HG03460 (cell line): ENCODE data around the gene NTNG1.
"Not testable (repeated sequence)": the region's sequence is repeated elsewhere in the genome, so short reads cannot be mapped to it uniquely, and the experiment has no call there.

Source experiments
- ATAC-seq: cut with Tn5 transposase; IDR thresholded peaks from one replicate; pipeline ENCODE4 v1.9.1; 2021; ENCODE audit not compliant: unreplicated experiment

NTNG1 gene

DNA sequence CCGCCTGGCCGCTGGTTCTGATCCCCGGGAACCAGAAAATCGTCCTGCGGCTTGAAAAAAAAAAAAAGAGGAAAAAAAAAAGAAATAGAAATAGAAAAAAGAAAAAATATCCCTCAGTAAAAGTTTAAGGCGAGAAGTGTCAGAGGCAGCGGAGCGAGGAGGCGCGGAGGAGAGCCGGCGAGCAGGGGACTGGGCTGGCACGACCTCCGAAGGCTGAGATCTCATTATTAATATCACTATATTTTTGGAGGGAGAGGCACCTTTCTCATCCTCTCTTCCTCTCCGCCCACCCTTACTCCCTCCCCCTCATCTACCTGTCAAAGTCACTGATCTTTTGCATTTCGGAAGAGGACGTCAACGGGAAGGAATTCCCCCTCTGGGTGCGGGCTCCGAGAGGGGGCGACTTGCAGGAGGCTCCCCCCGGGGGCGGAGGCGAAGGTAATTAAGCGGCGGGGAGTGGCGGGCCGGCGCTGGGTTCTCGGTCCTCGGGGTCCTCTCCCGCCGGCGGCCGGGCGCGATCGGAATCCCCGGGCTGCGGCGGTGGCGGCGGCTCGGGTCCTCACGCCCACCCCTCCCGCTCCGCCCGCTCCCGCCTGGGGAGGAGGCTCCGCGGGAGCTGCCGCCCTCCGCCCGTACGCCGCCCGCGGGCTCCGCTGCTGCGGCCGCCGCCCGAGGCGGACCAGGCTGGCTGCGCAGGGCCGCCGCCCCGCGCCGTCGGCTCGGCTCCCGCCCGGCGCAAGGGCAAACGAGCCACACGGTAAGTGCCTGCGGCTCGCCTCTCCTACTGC lies at the start of gene NTNG1:
NTNG1 (plus strand) TSS at position 337 of the 788 bp plus-strand sequence.
- ATAC-seq: no peak

DNA sequence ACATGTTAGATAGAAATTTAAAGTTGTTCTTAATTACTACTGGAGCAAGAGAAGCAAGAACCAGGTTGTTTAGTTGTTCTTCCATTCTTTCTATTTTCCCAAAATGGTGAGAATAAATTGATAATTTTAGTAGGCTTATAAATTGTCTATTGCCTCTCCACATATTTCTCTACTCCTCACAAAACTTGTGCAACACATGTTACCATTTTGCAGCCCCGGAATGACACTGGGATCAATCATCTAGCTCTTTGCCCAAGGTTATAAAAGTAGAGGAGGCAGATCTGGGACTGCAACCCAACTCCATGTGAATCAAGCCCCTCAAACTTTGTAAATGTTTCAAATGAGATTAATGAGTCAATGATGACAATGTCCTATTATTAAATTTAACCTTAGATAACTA lies 49.4 kb upstream of the NTNG1 start:
- ATAC-seq: no peak

DNA sequence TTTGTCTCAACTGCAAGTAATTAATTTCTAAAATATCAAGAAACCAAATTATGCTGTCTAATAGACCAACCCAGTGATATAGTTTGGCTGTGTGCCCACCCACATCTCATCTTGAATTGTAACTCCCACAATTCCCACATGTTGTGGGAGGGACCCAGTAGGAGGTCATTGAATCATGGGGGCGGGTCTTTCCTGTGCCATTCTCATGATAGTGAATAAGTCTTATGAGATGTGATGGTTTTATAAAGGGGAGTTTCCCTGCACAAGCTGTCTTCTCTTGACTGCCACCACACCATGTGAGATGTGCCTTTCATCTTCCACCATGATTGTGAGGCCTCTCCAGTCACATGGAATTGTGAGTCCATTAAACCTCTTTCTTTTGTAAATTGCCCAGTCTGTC lies 47.4 kb upstream of the NTNG1 start:
- ATAC-seq: not testable (repeated sequence)

DNA sequence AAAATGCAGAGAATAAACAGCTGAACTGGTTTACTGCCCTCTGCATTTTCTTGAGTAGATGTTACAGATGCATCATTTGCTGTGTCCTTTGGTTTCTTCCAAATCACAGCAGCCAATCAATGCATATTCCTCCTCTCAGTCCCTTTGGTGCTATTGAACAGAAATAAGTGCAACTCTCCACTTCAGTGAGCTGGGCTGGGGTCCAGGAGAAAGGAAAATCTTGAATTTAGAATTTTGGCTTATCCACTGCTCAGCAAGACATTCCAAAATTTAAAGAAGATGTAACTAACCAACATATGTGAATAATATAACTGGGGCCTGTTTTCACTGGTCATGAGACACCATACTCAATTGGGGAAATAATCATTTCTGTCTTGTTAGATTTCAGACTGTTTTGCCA lies 45.2 kb upstream of the NTNG1 start:
- ATAC-seq: no peak

DNA sequence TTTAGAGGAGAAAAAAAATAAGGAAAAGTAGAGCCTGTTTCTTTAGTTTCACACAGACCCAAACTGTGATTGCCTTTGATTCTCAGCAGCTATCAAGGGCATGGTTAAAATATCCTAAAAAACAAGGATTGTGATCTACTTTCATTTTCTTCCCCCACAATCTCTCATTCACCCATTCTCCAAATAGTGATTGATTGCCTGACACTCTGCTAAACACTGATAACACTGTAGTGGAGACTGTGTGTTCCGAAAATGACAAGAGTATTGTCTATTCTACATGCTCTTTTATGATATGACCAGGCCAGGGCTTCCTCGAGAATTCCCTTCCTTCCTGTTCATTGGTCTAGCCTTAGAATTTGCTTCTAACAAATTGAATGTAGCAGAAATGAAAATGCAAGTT lies 44.1 kb upstream of the NTNG1 start:
- ATAC-seq: no peak

DNA sequence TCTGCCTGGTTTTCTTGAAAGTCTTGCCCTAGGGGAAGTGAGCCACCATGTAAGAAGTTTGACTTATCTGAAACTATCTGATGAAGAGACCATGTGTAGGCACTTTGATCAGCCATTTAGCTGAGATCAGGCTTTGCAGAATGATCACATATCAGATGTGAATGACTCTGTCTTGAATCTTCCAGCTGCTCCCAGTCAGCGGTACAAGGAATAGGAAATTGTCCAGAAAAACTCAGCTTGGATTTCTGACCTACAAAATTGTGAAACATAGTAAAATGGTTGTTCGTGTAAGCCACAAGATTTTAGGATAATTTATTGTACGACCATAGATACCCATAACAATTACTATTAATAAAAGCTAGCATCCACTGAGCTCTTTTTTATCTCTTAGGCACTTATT lies 41.9 kb upstream of the NTNG1 start:
- ATAC-seq: no peak

DNA sequence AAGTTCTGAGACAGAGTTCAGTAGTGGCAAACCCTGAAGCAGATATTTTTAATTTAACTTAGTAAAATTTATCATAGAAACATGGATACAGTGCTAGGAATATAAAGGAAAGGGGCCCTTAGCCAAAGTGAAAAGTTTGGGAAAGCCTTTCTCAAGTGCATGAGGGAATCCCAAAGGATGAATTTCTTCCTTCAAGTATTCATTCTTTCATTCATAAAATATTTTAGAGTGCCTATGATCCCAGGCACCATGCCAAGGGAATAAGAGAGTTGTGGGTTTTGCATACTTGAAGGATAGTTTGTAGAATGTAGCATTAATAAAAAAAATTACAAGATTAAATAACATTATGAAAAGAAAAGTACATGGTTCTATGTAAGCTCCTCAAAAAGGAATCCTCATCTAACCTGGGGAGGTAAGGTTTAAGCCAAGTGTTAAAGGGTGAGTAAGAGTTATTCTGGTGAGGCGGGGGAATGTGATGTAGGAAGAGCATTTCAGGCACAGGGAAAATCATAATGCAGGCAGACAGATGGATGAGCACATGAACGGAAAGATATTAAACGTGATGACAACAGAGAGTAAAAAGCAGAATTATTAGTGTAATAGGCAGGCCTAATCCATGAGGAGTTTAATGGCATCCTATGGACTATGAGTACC lies 40.4 kb upstream of the NTNG1 start:
- ATAC-seq: no peak

DNA sequence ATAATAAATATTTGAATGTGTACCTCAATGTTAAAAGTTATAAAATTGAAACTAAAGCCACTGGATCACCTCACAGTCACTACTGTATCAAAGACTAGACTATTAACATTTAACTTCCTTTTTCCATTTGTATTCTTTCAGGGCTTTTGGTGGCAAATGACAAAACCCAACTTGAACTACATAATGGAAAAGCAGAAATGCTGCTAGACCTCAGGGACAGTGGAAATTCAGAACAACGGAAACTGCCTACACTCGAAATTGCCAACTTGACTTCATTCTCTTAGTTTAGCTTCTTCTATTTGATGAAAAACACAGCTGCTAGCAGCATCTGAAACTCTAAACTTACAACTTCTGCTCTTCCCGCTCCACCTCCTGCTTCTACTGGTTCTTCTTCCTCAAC lies 34.9 kb upstream of the NTNG1 start:
- ATAC-seq: no peak

DNA sequence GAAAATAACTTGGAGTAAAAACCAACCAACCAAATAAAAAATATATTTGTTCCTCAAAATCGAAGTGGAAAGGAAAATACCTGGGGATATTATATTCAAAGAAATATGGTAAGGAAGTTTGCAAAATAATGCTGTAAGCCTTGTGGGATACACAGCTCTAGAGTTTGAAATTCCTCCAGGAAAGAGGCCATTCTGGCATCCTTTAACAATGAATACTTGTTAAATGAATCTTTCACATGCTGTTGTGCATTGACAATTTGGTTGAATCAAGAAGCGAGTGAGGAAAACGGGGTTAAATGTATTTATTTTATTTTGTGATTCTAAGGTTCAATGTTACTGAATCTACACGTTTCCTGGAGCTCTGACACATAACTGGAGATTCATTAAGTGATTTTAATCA lies 30.5 kb upstream of the NTNG1 start:
- no peak for ATAC-seq

DNA sequence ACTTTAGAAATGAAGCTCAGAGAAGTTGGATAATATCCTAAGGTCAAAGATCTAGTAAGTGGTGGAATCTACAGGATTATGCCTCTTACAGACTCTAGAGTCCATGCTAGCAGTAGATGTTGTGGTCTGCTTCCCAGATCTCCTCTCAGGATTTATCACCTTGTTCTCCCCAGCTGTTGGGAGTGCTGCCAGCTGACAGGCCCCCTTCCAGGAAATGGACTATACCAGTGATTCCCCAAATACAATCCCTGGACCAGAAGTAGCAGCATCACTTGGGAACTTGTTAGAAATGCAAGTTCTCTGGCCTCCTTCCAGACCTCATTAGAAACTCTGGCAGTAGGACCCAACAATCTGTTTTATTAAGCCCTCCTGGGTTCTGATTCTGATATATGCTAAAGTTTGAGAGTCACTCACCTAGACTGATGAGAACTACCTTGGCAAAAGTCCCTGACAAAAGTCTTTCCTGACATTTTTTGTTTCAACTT lies 24.5 kb upstream of the NTNG1 start:
- ATAC-seq: no peak

DNA sequence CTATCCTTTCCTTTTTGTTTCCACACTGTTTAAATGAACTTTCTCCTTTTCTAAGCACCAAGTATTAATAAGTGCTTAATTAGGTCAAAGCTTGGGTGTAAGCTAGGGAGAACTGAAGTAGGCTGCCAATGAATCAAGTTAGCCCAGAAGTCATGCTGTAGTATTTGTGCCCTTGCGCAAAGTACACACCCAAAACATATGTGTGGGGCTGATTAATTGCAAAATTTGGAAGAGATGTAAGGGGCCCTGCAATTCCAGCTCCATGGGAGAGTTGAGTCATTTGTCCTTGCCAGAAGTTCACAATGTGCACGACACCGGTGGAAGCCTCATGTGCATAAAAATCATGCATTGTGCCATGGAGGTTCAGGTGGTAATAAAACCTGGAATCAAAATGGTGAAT lies 18.6 kb upstream of the NTNG1 start:
- no peak for ATAC-seq

DNA sequence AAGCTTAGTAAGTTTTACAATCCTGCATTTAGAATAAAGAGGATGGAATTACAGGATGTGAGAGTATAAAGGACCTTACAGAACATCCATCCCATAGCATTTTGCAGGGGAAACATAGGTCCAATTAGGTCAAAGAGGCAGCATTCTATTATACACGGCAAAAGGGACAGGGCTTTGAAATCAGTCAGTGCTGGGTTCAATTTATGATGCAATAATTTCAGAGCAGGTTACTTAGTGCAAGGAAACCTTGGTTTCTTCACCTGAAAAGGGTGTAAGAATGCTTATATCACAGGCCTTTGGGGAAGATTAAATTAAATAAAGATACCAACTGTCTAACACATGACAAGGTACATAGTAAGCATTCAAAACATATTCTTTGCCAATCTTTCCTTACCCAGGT lies 17.1 kb upstream of the NTNG1 start:
- ATAC-seq: no peak

DNA sequence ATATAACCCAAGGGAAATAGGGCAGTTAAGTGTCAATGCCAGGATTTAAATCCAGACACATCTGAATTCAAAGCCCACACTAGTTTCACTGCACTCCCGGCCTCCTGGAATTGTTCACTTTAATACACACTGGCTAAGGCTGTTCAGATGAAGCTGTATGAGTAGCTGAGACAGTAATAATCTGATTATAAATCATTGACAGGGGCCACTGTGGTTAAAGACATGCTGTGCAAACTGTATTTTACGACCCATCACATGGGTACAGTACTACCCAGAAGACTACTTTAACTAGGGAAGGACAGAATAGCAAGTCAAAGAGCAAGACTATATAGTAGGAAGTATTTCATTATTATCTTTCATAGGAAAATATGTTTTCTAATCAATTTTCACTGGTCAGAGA lies 16.1 kb upstream of the NTNG1 start:
- ATAC-seq: no peak

DNA sequence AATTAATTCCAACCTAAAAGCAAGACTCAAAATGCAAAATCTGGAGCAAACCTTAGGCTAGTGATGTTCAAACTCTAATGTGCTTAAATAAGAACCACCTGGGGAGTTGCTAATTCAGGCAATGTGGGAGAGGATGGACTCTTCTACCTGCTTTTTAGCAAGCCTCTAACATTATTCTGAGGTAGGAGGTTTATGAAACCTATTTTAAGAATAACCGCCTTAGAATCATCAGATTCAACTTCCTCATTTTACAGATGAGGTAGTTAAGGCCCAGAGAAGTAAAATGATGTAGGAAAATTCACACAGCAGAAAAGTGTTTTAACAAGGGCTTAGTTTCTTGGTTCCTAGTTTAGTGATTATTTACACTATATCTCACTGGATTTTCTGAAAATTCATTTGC lies 8.6 kb upstream of the NTNG1 start:
- ATAC-seq: no peak

DNA sequence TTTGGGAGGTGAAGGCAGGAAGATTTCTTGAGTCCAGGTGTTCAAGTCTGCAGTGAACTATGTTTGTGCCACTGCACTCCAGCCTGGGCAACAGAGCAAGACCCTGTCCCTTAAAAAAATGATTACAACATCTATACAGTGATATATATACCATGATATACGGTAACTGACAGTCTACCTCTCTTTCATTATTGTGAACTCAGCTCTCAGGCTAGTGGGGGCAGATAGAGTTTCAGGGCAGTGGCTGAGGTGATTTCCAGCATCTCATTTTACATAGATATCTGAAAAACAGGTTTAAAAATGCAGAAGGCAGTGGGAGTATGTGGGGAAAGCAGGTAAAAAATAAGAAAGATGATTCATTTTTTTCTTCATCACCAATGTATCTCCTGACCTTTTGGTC lies 8.1 kb upstream of the NTNG1 start:
- peak; percentile 69 for ATAC-seq

DNA sequence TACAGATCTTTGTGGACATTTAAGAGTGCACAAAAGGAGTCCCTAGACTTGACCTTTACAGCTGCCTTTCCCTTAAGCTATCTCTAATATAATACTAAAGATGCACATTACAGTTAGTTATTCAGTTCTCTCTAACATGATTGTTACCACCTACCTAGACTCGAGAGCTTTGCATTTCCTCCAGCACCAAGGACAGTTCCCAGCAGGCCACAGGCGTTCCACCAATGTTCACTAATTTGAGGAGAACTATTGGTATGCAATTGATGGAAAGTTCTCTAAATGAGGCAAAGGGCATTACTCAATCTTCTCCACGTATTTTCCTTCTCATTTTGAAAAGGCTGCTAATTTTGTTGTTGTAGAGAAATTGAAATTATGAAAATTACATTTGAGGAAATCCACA lies 5.4 kb upstream of the NTNG1 start:
- ATAC-seq: no peak

DNA sequence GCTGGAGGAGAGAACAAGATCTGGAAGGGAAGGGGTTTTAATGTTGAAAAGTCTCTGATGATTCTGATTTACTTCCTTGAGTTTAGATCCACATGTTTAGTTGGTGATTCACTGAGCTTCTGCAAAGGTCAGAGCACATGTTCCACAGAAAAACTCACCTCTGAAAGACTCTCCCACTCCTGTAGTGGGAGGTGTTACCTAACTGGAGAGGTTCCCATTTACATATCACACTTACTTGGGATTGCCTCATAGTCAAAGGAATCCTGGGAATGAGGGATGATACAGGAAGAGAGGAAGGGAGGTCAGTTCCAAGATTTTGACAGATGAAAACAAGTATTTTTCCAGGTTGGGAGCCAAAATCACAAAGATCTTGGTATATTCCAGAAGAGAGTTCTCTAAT lies 2.7 kb upstream of the NTNG1 start:
- no peak for ATAC-seq

DNA sequence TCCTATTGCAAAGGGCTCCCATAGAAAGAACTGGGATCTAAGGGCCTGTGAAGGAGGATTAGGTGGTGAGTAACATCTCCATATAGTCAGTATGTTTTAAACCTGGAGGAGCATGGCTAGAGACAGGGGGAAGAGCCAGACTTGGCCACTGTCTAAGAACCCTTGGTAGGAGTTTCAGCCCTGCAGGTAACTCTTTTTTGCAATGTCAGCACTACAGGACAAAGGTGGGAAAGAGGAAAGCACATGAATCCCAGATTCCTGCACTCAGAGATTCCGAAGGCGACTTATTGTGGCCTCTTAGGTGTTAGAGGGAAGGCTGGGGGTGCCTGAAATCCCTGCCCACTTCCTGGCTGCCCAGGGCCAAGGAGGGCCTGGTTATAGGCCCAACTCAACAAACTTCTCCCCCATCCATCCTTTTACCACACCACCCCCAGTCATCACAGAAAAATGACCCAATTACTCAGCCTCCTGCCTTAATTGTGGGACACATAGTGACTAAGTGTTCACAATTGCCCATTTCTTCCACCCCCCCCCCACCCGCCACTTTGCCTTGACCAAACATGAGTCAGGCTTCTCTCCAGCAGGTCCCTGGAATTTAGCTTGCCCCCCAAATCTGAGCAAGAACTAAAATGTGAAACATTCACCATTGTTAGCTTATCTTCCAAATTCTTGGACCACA lies 1.9 kb upstream of the NTNG1 start:
- ATAC-seq: no peak

DNA sequence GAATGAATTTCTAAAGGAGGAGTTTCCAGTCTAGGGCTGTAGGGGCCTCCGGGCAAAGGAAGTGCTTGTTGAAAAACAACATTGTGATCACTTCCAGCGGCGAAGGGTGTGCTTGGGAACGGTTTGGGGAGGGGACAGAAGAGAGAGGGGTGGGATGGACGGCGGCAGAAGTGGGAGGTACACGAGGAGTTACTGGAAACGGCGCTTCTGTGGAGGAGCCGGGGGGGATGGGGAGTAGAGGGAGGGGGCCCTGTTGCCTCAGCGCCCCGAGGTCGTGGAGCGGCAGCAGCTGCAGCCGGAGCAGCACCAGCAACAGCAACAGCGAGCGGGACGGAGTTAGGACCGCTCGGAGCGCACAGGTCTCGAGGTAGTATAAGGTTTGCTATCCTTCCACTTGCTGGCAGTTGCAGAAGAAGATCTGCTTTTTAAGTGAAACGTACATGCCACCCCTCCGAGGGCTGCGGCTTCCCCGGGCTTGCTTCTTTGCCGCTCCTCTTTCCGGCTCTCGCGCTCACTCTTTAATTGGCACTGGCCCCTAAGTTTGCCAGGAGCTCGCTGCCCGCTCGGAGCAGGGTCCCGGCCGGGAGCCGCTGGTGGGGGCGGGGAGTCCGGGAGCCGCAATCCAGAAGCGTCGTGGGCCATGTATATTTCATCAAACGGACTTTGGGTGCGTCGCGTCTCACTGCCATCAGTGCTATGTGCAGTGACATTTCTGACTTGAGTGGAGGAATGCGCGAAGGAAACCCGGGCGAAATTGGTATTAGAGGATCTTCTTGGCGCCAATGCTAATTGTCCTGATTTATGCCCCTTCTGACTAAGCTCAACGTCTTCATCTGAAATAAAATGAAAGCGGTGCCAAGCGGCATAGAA lies 771 bp upstream of the NTNG1 start:
- ATAC-seq: no peak

DNA sequence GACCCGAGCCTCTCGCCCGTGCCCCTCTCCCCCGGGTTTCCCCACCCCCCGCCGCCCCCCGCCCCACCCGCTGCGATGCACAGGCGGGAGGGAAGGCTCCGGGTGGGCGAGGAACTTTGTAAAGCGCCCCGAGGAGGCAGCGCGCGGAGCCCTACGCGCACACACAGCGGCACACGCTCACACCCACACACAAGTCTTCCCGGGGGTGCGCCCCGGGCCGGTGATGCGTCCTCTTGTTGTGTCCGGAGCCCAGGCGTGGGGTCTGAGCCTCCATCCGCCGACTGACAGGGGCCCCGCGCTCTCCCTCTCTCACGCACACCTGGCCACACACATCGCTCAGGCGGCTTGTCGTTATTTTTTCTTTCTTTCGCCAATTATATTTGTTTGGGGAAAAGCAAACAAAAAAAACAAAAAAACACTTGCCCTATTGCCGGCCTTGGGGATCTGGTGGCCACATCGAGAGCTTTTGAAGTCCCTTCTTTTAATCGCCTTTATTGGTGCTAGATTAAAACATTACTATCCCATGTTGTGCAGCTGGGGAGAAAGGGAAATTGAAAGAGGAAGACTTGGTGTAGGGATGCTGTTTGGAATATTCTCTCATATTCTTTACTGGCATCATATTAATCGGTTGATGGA lies 770 bp downstream of the NTNG1 start:
- ATAC-seq: no peak

DNA sequence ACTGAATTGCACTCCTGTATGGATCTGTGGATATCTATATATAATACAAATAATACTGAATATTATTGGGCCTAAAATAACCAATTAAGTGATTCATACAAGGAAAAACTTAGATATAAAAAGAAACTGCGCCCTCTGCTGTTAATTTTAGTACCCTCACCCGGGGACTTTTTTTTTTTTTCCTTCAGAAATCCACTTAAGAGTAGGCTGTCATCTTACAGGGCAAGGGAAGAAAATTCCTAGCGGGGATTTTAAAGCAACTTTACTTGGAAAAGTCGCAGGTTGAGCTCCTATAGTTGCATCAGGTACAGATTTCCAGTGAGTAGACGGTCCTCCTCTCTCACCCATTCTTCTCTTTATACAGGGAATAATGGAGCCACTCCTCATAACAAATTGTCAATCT lies 1.3 kb downstream of the NTNG1 start:
- ATAC-seq: no peak
